Measurements from ENCODE around the gene TOR3A.

GRCh38 chr1:179095377-179095776 is 13.5 kb downstream of the TOR3A start:
- TF ChIP-seq GATA2 (IDR thresholded peaks at IDR 0.05; ENCODE audit: insufficient read depth, insufficient read length, low read depth, low read length) (no peak), MAX (IDR thresholded peaks at IDR 0.05; ENCODE audit: insufficient read depth, insufficient read length) (no peak), CTCF (IDR thresholded peaks at IDR 0.05; ENCODE audit: extremely low read depth in 1 of 2, insufficient read depth in 1 of 2, low read depth in 1 of 2, low read length in 2 of 2) (no peak), POLR2AphosphoS5 (IDR thresholded peaks at IDR 0.05; ENCODE audit: insufficient read depth, low read depth, low read length) (no peak), MYC (IDR thresholded peaks at IDR 0.05; ENCODE audit: low read depth, low read length) (no peak), EZH2 (IDR thresholded peaks at IDR 0.05; ENCODE audit: borderline replicate concordance, low read depth, low read length, severe bottlenecking) (no peak), FOS (IDR thresholded peaks at IDR 0.05; ENCODE audit: borderline replicate concordance, insufficient read depth, low read length) (no peak), POLR2A (IDR thresholded peaks at IDR 0.05; ENCODE audit: low read depth, low read length) (no peak), JUN (IDR thresholded peaks at IDR 0.05; ENCODE audit: borderline replicate concordance, insufficient read depth, insufficient read length, low read depth) (no peak)
